HuH-7 (cell line): ENCODE data around the gene GALNT7.
"Not testable (repeated sequence)": the region's sequence is repeated elsewhere in the genome, so short reads cannot be mapped to it uniquely, and the experiment has no call there.

ENCODE experiments used
- DNase-seq: peaks from one replicate; pipeline ENCODE4 v3.0.0; 2011; ENCODE audit warnings: low spot score

GALNT7 gene

DNA sequence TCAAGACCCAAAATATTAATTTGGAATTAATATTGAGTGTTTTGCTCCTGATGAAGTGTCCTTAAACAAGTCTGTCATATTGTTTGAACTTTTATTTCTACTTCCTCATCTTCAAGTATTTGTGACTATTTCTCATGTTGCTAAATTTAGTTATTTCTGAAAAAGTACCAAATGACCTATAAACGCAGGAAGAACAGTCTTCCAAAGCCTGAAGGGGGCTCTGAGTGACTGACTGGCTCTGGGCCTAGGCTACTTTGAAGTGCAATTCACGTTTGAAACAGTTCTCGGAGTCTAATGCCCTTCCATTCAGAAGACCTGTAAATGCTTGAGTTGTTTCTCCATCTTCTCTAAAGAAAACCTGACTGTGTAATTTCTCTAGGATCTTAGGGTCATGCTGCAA is 26.5 kb downstream of the GALNT7 start:
- no peak for DNase-seq

DNA sequence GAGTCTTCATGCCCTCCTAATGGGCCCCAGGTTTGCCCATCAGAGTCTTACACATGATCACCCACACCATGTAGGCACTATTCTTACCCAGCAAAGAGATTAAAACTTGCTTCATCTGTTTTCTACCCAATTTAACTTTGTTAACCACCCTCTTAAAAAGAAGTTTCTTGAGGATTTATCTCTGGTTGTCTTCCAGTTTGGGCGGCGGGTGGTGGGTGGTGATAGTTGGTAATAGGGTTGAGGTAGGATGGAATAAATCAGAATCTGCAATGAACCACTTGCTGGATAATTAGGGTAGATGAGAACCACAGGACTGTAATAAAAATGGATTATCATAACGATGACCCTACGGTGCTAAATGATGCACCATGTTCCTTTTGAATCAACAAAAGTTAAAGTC is 30.9 kb downstream of the GALNT7 start:
- DNase-seq, result no peak

DNA sequence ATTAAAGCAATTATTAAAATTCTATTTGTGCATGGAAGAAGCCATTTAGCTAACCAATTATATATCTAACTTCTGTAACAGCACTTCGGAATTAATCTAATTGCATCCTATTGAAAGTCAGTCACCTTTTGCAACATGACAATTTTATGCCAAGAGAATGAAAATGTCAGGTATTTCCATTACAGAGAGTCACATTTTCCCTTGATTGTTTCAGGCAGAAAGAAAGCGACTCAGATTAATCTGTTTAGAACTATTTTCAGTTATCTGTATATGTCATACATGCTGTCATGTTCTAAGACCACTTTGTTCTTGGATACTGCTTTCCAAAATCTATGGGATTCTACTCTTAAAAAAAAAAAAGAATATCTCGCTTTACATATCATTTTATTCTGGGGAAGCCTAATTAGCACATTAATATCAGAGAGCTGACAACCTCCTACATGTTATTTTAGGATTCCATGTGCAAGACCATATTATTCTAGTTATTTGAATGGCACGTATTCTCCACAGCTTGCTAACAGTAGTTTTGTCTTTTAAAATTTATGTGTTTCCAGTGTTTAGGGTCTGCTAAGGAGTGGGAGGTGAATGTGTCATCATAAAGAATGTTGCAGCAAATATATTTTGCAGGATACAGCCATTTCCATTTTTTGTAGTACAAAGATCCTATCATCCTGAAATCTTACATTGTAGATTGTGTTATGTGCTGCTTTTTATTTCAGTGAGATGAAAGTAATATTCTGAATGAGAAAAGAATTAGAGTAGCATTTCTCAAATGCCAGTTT is 31.7 kb downstream of the GALNT7 start:
- DNase-seq, result no peak

DNA sequence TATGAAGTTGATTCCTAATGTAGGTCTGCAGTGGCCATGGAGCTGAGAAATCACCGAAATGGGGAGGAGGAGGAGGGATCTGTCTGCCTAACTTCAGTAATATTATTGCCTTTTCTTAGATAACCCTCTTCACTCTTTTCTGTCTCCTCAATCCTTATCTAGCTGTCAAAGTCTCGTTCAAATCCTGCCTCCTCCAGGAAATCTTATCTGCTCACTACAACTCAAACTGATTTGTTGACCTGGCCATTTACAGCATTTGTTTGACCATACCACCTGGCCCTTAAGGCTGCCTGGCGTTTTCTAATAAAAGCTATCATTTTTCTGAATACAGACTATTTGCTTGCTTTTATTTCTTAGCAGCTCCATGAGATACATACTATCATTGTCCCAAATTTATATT is 33.8 kb downstream of the GALNT7 start:
- DNase-seq, result no peak

DNA sequence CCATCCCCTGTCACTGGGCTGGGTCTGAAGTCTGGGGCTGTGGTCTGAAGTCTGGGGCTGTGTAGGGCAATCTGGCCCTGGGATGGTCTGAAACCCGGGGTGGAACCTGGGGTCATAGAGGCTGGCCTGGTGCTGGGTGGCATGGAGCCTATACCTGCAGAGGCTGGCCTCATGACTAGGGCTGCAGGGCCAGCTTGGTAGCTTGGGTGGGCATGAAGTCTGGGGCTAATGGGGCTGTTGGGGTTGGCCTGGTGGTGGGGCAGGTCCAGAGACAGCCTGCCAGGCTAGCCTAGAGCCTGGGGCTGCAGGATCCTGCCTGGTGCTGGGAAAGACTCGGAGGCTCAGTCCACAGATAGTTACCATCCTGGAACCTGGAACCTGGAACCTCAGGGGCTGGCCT is 37.0 kb downstream of the GALNT7 start:
- DNase-seq, result no peak

DNA sequence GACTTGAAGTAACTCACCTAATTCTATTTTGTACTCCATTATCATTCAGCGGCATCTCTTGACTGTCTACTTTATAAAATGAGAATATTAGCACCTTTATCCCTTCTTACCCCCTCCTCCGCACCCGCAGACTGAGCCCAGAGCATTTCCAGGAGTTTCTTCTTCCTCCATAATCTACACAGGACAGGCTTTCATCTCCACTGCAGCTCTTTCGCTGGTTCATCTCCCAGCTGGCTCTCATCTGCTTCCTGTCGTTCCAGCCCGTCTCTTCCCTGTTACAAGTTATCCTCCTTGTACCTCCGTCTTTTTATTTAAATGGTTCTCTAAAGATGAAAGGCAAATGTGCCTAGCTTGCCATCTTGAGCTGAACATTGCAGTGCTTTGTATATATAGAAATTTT is 39.8 kb downstream of the GALNT7 start:
- DNase-seq, result no peak

DNA sequence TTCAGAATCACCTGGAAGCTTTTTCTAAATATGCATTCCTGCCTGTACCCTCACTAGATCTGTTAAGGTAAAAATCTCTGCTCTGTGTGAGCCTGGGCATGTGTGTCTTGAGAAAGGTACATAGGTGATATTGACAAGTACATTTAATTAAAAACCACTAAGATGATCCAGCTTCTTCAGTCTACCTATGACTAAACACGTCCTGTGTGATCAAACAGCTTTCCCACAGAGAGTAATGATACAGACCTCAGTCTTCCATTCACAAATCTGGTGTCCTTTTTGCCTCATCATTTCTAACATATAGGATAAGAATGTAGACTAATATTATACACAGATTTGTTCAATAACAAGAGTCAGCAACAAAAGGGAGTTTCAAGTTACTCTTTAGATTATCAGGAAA is 42.6 kb downstream of the GALNT7 start:
- no peak for DNase-seq

DNA sequence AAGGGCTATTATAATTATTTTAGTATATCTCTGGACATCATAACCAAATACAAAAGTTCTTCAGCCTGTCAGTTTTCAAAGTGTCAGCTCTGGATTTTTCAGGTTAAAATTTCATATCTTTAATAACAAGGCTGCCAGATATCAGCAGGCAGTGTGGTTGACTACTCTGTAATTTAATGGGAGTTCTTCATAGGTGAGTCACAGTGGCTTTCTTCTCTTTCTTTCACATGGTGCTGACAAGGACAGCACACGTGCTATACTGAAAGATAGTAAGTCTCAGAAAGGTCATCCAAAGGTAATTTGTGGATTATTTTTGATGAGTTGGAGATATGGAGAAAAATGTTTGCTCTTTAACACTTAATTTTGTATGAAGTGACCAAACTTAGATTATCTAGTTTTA is 43.2 kb downstream of the GALNT7 start:
- DNase-seq, result no peak

DNA sequence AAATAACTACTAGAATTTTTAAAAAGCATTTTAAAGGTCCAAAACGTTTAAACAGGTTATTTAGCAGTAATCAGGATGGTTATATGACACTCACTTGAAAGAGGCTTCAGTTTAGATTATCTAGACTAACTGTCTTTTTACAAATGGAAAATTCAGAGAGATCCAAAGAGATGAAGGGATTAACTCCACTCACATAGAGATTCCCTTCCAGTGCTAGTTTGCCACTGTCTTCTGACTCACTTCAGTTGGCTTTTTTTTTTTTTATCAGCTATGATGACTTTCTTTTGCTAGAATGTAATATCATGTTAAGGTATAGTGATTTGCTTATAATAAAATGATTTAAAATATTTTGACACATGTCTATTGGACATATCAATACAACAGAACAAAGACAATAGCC is 43.8 kb downstream of the GALNT7 start:
- no peak for DNase-seq

DNA sequence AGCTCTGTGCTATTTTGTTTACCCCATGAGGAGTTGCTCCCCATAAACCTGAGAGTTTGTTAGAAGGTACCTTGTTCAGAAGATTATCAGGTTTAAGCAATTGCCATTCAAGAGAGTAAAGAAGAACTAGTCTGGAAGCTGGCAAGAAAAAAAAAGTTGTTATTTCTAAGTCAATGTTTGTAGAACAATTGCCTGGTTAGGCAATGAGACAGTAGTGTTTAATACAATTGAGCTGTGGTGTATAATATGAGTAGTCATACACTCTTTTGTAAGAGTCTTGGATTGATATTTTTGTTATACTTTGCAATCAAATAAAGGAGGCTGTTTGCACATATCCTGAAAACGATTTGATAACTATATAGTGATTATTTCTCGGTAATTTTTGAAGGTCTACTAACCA is 44.7 kb downstream of the GALNT7 start:
- DNase-seq, result no peak

DNA sequence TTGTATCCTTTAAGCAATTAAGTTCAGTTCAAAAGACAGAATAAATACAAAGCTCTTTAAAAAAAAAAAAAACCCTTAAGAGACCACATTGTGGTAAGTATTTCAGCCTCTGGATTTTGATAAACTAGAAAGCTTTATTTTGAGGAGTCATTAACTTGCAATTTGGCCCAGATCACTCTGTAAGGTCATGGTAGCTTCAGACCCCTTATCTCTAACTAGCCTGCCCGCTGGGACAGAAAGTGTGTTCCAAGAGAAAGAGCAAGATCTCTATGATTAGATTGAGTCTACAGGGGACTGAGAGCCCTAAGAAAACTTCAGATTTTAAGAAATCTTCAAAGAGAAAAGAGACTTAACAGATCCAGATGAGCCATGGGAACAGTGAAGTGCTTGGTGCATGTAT is 45.6 kb downstream of the GALNT7 start:
- DNase-seq, result no peak

DNA sequence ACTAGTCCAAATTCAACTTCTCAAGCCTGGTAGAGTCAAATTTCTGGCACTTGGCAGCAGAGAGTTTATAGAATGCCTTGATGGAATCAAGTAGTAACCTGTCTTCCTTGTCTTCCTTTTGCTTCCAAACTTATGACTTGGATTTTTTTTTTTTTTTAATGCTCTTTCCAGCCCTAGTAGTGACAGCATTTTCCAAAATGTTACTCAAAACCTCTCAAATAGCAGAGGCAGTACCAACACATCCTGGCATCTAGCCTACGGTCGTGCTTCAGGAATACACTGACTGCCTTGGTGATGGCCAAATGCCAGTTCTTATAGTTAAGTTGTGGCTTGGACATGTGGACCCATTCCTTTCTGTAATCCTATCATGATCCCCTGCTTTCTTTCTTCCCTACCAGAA is 46.0 kb downstream of the GALNT7 start:
- no peak for DNase-seq

DNA sequence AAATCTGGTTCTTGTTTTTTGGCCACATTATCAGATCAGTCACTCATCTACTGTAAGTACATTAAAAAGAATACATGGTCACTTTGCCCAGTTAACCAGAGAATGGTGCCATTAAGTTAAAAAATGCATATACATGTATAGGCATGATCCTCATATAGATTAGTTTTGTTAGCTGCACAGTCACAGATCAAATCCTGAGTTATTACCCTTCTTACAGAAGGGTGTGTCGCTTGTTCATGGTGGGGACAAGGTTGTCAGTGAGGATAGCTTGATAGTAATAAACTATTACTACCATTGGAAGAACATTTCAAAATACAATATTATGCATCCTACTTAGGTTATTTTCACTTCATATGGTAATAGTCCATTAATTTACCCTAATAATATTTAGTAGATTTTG is 48.5 kb downstream of the GALNT7 start:
- DNase-seq, result no peak

DNA sequence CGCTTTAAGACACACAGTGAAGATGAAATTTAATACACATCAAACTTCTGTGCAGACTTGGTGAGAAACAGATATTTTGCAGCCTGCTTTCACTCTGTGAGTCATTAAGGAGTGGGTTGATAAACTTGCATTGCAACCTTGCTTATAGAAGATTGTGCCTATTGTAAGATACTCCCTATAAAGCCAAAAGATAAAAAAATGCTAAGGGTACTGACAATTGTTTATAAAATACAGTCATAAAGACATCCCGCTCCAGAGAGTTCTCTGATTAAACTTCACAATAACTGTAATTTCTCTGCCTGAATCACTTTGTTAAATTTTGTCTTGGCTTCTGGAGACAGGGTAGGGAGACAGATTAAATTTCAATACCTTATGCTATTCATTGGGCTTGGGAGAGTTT is 49.1 kb downstream of the GALNT7 start:
- DNase-seq, result no peak

DNA sequence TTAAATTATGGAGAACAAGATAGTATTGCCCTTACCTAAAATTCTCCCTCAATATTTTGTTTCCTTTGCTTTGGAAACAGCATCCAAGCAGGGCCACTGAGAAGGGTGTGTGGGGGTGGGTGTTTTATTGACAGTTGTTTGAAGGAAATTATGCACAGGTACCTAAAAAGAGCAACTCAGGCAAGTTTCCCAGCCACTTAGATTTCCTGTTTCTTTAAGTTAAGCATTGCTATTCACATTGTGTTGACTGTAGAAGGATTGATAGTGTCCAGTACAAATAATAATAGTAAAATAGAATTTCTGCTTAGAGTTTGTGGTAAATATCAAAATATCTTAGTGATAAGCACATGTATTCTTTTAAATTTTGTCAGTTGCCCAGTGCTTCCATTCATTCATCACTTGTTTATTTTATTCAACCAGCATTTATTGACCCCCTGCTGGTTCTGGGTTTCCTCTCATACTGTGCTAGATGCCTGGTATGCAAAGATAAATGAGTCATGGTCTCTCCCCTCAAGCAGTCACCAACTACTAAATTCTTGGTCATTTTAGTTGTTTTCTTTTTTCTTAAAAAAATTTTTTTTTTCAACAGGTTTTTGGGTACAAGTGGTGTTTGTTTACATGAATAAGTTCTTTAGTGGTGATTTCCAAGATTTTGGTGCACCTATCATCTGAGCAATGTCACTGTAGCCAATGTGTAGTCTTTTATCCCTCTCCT is 50.0 kb downstream of the GALNT7 start:
- no peak for DNase-seq

DNA sequence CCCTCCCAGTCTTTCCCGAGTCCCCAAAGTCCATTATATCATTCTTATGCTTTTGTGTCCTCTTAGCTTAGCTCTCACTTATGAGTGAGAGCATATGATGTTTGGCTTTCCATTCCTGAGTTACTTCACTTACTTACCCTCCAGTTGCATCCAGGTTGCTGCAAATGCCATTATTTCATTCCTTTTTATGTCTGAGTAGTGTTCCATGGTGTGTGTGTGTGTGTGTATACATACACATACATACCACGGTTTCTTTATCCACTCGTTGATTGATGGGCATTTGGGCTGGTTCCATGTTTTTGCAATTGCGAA is 50.5 kb downstream of the GALNT7 start:
- not testable (repeated sequence) for DNase-seq

DNA sequence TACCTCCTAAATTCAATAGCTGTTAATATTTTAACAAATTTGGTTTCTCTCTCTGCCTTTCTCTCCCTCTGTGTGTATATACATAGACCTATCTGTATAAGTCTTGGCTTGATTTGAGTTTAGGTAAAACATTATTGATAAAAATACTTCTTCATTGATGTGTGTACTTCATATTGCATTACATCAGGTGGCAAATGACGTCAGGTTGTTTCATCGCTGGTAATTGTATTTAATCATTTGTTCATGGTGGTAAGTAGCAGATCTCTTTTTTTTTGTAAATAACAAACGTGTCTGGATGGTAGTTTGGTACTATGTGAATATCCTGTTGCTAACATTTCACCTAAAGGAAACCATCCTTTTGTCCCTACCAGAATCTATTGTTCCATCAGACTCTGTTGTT is 55.1 kb downstream of the GALNT7 start:
- DNase-seq, result no peak

DNA sequence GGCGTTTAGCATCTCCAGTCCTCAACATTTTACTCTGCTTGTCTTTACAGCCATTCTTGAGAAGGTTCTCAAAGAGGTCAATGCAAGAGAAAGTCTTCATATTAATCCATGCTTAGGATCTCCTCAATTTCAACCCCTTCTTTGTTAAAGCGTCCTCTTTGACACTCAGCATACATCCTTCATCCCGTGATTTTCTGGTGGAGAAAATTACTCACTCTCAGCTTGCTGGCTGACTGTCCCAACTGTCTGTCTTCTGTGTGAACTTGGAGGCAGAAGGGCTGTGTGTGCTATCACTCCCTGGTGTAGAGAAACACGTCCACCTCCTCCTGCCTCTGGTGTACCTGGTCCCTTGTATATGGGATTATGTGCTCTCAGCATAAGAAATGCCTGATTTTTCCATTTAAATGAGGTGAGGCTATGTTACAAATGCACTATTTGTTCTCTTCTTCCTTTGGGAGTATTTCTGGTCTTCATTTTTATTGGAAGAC is 57.8 kb downstream of the GALNT7 start:
- DNase-seq, result no peak

DNA sequence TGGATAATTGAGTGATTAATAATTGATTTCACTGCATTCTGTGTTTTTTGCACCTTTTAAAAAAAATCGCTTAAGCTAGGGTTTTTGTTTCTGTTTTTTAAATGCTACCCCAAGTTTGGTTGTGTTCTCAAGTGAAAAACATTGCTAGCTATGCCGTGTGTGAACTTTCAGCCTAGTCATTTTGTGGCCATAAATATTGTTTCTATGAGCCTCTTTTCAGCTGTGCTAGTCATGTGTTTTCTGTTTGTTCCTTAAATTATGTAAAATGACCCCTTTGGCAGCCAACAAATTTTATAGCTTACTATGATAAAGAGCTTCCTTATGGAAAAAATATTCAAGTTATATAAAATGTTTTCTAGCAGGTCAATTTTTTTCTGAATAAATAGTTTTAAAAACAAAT is 59.1 kb downstream of the GALNT7 start:
- DNase-seq, result no peak

DNA sequence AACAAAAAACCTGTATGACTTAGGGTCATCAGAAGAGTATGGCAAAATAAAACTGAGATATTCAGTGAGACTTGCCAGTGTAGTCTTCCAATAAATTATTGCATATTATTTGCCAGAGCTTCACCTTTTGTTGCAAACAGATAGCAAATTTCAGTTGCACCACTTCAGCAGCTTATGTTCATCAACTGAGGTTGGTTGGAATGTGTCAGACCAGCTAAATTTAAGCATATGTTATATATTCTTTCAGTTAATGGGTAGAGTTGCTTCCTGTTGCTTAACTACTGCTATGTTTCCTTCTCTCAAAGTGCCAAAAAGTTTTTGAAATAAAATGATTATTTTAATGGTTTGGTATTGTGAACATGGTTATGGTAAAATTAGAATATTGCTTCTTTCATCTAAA is 61.5 kb downstream of the GALNT7 start:
- DNase-seq, result no peak

DNA sequence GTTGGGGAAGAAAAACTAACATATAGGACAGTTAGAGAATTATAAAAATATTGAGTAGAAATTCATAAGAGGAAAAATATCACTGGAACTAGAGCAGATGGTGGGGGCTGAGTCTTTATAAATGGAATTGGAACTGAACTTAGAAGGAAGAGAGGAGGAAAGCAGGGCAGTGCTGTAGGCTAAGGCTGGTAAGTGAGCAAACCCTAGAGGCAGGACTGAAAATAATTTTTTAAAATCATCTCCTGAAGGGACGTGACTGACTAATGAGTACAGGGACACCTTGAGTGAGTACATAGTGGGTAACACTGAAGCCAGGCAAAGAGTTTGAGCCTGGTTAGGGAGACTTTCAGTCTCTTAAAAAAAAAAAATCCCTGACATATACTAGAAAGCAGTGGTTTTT is 63.3 kb downstream of the GALNT7 start:
- DNase-seq, result peak; percentile 37

DNA sequence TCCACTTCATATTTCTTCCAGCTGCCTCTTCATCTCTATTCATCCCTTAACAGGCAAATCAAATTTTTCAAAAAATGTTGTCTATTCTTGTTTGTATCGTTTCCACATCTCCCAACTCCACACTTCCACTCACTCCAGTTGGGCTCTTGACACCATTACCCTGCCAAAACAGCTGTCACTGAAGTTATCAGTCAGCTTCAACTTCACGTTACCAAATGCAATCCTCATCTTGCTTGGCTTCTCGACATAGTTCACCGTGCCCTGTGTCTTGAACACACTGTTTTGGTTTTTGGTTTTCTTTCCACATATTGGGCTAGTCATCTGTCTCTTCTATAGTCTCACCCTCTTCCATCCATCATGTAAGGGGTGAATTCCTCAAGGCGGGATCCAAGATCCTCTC is 65.2 kb downstream of the GALNT7 start:
- DNase-seq, result no peak

DNA sequence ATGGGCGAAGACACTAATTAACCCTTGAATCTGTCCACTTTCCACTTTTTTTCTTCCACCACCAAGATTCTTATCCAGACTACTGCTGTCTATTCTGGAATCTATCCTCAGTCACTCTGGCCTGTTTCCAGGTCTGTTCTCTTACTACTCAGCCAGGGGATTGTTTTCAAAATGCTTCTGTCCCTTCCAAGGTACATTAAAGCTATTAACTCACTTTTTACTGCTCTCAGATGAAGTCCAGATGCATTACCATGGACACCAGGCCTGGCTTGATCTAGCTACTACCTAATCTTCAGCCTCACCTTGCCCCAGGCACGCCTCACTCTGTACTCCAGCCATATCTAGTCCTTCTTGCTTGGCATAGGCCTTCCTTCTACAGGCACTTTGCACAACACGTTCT is 66.4 kb downstream of the GALNT7 start:
- no peak for DNase-seq

DNA sequence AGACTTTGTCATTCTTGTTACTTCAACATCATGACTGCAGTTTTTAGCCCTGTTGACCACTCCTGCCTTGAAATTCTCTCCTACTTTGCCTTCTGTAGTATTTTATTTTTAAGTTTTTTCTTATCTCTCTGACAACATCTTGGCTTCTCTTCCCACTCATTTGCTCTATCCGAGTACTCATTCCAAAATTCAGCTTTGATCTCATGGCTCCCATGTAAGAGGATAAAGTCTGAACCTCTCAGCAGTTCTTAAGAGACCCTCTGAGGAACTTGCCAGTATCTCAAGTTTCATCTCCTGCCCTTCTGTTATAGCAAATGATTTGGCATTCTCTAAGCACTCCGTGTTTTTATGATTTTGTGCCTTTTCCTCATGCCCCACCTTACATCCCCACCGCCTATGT is 67.7 kb downstream of the GALNT7 start:
- no peak for DNase-seq
